HG03196 (cell line): ENCODE measurements around the gene CD274.
"Not testable (repeated sequence)": the region's sequence is repeated elsewhere in the genome, so short reads cannot be mapped to it uniquely, and the experiment has no call there.

Experiments used
- ATAC-seq: cut with Tn5 transposase; IDR thresholded peaks from one replicate; pipeline ENCODE4 v1.9.1; 2021; ENCODE audit not compliant: unreplicated experiment

CD274 gene

DNA sequence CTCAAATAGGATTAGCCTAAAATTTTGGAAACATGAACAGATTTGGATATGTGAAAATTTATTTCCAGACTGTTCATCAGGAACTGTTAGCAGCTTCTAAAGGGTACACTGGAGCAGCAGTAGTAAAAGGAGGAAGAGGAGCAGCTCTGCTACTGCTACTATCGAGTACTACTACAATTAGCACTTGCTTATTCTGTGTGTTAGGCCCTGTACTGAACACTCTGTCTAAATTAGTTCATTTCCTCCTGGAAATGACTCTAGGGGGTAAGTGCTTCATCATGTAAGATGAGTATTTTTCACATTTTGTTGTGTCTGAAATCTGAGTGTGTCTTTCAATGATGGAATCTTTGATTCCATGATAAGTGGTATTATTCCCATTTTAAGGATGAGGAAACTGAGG lies 9.8 kb downstream of the CD274 start:
- no peak for ATAC-seq

DNA sequence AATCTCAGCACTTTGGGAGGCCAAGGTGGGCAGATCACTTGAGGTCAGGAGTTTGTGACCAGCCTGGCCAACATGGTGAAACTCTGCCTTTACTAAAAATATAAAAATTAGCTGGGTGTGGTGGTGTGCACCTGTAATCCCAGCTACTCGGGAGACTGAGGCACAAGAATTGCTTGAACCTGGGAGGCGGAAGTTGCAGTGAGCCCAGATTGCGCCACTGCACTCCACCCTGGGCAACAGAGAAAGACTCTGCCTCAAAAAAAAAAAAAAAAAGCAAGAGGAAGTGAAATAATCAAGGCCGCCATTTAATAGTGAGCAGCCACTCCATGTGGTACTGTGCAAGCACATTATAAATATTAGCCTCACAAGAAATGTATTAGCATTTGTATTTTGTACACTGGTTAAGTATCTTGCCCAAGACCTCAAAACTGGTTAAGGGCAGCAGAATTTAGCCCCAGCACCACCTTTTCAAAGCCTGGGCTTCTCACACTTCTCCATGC lies 14.5 kb downstream of the CD274 start:
- ATAC-seq = not testable (repeated sequence)

DNA sequence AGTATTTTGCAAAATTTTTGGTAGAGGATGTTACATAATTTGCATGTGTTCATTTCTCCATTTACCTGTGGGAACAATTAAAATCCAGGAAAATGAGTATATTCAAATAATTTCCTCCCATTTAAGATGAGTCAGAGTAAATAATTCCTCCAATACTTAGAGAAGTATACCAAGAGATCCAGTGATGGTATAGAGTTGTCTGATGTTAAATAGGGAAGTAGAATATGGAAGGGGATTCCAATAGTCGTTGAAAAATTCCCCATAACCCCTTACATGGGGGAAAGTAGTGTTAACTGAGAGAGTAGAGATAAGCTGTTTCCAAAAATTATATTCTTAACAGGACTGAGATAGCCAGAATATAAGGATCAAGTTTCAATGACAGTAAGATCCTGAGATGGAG lies 15.7 kb downstream of the CD274 start:
- ATAC-seq = no peak

DNA sequence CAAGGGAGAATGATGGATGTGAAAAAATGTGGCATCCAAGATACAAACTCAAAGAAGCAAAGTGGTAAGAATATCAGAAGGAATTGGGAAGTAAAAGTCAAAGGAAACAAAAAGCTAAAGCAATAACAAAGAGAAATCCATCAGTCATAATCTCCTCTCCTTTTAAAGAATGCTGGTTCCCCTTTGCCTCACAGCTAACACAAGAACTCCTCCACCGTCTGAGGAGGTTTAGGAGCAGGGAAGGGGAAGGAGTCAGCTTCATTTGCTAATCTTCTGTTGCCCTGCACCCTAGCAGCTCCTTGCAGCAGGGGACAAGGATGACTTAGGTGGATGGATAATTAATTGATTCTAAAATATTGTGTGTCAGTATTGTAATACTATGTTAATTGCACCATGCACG lies 16.4 kb downstream of the CD274 start:
- ATAC-seq = no peak

DNA sequence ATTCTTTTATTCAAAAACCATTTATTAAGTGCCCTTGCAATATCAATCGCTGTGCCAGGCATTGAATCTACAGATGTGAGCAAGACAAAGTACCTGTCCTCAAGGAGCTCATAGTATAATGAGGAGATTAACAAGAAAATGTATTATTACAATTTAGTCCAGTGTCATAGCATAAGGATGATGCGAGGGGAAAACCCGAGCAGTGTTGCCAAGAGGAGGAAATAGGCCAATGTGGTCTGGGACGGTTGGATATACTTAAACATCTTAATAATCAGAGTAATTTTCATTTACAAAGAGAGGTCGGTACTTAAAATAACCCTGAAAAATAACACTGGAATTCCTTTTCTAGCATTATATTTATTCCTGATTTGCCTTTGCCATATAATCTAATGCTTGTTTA lies 18.5 kb downstream of the CD274 start:
- ATAC-seq = no peak

DNA sequence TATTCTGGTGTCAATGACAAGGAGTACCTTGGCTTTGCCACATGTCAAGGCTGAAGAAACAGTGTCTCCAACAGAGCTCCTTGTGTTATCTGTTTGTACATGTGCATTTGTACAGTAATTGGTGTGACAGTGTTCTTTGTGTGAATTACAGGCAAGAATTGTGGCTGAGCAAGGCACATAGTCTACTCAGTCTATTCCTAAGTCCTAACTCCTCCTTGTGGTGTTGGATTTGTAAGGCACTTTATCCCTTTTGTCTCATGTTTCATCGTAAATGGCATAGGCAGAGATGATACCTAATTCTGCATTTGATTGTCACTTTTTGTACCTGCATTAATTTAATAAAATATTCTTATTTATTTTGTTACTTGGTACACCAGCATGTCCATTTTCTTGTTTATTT lies 19.8 kb downstream of the CD274 start:
- ATAC-seq = no peak

DNA sequence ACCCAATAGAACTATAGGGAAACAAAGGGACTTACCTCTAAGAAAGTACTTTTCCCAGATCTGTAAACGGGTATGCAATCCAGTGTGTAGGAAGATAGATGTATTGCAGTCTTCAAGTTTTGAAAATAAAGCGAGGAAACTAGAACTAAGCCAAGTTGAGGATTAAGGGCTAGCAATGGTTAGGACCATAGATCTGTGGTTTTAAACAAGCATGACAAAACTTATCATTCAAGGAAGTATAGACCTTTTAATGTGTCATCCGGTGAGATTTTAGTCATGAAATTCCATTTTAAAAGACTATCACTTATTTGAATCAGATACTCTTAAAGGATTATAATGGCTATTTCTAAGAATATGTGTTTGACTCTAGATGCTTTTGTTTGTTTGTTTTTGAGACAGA lies 20.5 kb downstream of the CD274 start:
- ATAC-seq = no peak

DNA sequence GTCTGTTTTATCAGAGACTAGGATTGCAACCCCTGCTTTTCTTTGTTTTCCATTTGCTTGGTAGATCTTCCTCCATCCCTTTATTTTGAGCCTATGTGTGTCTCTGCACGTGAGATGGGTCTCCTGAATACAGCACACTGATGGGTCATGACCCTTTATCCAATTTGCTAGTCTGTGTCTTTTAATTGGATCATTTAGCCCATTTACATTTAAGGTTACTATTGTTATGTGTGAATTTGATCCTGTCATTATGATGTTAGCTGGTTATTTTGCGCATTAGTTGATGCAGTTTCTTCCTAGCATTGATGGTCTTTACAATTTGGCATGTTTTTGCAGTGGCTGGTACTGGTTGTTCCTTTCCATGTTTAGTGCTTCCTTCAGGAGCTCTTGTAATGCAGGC lies 25.3 kb downstream of the CD274 start:
- not testable (repeated sequence) for ATAC-seq

DNA sequence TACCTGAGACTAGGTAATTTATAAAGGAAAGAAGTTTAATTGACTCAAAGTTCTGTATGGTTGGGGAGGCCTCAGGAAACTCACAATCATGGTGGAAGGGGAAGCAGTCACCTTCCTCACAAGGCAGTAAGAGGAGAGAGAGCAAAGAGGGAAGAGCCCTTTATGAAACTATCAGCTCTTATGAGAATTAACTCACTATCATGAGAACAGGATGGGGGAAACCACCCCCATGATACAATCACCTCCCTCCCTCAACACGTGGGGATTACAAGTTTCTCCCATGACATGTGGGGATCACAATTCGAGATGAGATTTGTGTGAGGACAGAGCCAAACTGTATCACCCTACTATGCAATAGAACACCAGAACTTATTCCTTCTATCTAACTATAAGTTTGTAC lies 27.9 kb downstream of the CD274 start:
- no peak for ATAC-seq

DNA sequence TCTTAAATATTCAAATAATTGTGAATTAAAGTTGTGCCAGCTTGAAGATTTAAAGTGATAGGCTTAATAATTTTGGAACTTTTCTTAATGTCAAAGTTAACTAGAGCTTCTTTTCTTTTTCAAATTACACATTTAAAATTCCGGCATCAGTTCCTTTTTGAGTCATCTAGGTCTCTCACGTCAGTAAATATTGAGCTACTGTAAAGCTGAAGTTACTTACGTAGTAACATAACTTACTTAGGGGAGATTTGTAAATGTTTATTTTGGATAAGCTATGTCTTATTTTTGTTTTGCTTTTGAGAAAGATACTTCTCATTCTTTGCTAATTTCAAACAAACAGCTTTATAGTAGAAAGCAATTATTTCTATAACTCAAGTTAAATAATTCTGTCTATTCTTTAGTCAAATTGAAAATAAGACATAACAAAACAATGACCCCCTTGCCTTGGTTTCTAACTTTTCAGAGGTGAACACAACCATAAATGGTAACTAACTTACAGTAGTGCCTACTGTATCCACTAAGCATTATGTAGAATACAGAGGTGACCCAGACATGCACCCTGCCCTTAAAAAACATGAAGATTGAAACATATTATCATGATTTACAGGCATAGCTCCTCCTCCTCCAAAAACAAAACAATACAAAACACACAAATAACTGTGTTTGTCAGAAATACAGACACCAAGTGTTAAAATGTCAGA lies 29.8 kb downstream of the CD274 start:
- peak; percentile 52 for ATAC-seq

DNA sequence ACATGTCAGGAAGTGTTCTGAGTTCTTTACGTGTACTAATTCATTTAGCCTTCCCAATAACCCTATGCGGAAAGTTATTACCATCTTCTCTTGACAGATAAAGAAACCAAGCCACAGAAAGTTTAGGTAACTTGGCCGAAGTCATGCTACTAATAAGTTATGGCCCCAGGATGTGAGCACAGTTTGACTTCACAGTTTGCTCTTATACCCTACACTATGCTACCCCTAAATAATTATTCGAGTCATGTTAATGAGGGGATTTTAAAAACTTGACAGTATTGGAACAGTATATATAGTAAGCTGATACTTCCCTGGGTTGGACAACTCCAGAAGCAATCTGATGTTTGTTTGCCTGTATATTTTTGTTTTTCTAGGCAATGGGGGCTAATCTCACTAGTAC lies 30.6 kb downstream of the CD274 start:
- no peak for ATAC-seq

DNA sequence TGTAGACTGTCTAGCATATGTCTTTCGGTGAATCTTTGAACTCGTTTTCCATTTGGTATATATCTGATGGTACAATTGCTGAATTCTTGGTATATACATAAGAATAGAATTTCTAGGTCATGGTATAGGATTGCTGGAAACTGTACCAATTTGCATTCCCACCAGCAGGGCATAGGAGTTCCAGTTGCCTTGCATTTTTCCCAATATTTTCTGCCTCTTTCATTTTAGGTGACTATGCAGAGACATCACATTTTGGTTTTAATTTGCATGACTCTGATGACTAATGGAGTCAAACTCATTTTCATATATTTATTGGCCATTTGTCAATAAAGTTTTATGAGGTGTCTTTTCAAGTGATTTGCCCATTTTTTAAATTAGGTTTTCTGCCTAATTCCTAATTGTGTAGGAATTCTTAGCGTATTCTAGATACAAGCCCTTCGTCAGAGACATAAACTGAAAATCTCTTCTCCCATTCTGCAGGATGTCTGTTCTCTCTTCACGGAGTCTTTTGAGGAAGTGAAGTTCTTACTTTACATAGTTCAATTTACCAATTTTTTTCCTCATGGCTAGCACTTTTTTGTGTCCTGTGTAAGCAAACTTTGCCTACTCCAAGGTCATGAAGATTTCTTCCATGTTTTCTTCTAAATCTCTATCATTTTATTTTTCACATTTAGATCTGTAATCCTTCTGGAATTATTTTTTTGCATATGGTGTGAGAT lies 31.1 kb downstream of the CD274 start:
- ATAC-seq = no peak

DNA sequence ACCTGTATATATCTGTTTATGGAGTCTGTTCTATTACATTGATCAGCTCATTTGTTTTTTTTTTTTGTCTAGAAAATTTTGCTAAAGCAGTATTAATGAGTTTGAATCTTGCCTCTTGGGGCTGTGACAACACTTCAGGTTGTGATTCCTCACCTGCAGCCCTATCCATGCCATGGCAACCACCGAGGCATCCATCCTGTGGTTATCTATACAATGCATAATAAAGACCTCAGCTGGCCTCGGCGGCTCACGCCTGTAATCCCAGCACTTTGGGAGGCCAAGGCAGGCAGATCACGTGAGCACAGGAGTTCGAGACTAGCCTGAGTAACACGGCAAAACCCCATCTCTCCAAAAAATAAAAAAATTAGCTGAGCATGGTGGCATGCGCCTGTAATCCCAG lies 31.9 kb downstream of the CD274 start:
- no peak for ATAC-seq

DNA sequence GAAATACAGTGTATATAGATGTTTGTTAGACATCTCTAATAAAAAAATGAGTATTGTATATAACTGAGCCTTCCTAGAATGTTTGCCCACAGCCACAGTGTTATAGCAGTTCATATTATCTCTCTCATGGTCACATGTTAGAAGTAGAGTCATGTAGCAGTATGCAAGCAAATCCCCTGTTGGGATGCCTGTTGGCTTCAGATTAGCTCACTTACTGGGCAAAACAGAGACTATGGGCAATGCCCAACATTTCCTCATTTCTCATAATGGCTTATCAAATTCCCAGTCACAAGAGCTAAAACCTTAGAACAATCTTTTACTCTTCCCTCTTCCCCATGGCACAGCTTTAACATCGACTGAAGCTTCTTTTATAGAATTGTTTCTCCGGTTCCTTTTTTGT lies 33.0 kb downstream of the CD274 start:
- no peak for ATAC-seq

DNA sequence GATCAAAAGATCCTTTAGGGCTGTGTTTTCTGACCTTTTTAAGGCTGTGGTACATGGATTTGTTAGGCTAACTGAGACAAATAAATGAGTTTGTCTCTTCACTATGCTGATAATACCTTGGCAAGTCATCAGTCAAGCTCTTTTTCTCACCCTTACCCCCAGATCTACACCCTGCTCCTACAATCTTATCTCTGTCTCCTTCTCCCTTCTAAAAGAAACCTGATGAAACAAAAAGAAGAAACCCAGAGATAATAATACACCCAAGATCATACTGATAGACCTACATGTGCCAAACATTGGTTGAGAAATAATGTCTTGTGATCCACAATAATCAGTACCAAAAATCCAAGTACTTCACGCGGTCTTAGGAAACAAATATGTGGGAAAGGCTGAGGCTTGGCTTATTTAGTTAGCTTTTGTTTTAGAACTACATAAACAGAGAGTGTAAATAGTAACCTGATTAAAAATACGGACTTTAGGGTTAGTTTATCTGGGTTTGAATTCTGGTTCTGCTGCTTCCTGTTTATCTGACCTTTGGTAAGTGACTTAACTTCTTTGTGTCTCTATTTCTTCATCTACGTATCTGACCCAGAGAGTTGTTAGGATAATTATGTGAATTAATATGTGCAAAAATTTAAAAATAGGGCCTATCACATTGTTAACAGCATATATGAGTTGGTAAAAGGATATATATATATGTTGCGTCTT lies 35.2 kb downstream of the CD274 start:
- ATAC-seq = no peak

DNA sequence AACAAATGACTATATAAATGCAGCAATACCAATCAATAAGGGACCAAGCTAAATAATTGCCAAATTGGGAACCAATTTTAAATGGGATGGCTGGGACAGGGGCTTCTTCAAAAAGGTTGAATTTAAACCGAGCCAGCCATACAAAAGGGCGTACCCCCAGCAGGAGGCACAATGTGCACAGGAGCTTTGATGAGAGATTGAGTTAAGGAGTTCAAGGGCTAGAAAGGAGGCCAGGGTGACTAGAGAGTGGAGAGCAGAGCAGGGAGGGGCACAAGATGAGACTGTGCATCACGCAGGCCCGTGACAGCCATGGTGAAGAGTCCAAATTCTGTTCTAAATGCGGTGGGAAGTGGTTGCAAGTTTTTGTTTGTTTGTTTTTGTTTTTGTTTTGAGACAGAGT lies 36.6 kb downstream of the CD274 start:
- no peak for ATAC-seq

DNA sequence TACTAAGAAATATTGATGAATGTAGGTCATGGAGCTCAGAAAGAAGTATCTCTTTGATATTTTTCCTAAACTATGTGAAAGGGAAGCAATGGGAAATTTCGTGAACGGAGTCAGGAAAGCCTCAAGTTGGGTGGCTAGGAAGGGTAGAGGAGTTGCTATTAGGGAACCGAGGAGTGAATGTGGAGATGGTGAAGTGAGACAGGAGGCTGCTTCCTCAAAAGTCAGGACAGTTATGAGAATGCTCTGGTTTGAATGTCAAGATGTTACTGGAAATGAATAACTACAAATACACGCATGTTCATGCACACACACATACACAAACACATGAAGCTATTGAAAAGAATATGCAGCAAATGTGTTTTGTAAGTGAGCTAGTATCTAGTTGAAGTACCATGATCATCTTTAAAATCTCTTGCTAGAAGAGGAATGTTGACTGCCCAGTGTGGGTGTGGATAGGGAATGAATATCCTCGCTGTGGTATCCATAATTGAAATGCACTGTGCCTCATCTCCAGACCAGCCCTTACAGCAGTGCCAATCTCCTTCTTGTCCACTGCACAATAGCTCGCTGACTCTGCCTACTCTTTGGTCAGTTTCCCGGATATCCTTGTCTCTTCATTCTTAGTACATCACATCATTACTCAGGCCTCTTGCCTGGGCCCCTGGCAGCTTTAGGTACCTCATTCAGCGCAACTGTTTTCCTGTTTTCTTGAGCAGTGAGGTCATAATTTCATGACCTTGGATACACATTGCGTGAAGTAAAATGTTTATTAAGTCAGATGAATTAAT lies 38.1 kb downstream of the CD274 start:
- no peak for ATAC-seq

DNA sequence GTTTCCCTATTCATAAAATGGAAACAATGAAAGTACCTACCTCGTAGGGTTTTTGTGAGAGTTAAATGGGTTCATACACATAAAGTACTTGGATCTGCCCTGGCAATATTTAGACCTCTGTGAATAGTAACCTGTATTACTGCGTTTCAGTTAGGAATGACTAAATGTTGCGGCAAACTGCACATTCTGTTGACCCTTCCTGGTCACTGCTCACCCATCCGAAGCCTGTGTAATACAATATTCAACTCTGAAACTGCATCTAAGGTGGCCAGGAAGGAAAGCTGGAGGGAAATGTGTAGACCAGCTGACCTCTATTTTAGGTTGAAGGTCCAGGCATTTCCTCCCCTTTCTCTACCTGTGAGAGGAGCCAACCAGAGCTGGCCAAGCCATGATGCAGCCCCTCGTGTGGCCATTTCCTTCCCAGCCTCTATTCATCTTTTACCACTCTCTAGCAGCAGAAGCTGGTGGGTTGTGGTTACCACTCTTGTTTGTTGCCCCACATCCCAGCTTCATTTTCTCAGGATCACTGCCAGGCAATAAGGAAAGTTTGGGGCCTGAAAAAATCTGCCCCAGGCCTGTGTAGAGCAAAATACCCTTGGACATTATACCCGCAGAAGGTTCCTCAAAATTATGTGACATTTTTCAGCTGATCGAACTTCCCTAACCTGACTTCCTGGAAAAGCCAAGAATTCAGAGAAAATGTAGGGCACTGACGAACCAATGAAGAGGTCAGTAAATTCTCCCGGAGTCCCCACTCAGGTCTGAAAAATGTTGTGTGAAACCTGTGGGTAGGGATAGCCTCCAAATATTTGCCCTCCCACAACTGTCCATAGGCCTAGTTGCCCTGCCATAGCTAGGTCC lies 39.5 kb downstream of the CD274 start:
- no peak for ATAC-seq

DNA sequence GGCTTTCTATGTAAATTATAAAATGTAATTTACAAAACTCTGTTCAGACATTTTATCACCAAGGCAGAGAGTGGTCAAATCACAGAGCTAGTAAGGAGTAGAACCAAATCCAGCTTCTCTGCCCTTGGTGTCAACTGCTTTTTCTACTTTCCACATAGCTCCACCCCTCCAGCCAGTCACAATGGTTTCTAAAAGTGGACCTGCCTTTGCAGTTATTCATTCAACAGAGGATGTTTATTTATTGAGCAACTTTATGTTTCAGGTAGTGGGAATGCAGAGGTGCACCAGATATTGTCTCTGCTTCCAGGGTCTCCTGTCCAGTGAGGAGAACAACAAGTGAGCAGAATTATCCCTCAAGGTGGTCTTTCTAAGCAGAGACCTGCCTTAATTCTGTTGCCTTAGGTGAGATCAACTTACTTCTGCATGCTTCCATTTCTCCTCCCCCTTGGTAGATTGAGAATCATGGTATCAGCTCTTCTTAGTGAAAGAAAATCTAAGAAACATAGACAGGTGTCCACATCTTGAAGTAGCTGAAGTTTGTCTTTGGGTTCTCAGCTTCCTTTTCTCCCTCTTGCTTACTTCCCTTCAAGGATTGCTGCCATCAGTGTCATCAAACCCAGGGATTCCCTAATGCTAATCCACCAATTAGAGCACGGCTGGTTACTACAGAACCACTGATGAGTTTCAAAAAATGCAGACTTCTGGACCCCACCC lies 42.8 kb downstream of the CD274 start:
- no peak for ATAC-seq
